GM23338 (cell line): ENCODE results near the gene FBXO38. TPM values are rescaled to one million over a fixed set of nuclear protein-coding genes. Genes with fewer than 3 reads are reported as not detected.
A peak's percentile ranks its signal among the peaks of the same experiment; 100 is the strongest.

Experiments
- ATAC-seq: fragments of 200-7000 bp; cut with Tn5 transposase; 3 replicates; pipeline ENCODE4 v1.9.1; 2020
- DNase-seq: peaks from one replicate; pipeline ENCODE4 v3.0.0-alpha.2; 2015; ENCODE audit warnings: low spot score
- H2AFZ ChIP-seq: fragments of 200-600 bp; sonication (generic); 2 replicates; pipeline ENCODE4 v1.8.0; 2016; ENCODE audit warnings: antibody characterized with exemption, mild to moderate bottlenecking, moderate library complexity
- H3F3A ChIP-seq: fragments of 200-600 bp; sonication (generic); replicated peaks from 2 replicates; pipeline ENCODE4 v1.8.0; 2017; ENCODE audit warnings: antibody characterized with exemption, mixed run types, low read depth
- H3K27ac ChIP-seq: fragments of 200-600 bp; sonication (generic); 2 replicates; pipeline ENCODE4 v1.6.1; 2016; ENCODE audit warnings: low read depth
- H3K27me3 ChIP-seq: fragments of 200-600 bp; sonication (generic); 2 replicates; pipeline ENCODE4 v1.8.0; 2016; ENCODE audit warnings: mild to moderate bottlenecking, mixed run types, moderate library complexity; ENCODE audit not compliant: insufficient read depth
- H3K36me3 ChIP-seq: fragments of 200-600 bp; sonication (generic); 2 replicates; pipeline ENCODE4 v1.8.0; 2016; ENCODE audit warnings: mild to moderate bottlenecking; ENCODE audit not compliant: insufficient read depth
- H3K4me1 ChIP-seq: fragments of 200-600 bp; sonication (generic); 2 replicates; pipeline ENCODE4 v1.8.0; 2016; ENCODE audit warnings: mild to moderate bottlenecking, moderate library complexity; ENCODE audit not compliant: insufficient read depth
- H3K4me2 ChIP-seq: fragments of 200-600 bp; sonication (generic); 2 replicates; pipeline ENCODE4 v1.7.1; 2017; ENCODE audit warnings: mixed run types
- H3K4me3 ChIP-seq: fragments of 200-600 bp; sonication (generic); 2 replicates; pipeline ENCODE4 v1.6.1; 2016; ENCODE audit warnings: mixed run types
- H3K79me2 ChIP-seq: fragments of 200-600 bp; sonication (generic); replicated peaks from 2 replicates; pipeline ENCODE4 v1.8.0; 2017; ENCODE audit warnings: mild to moderate bottlenecking; ENCODE audit not compliant: insufficient read depth
- H3K9me2 ChIP-seq: fragments of 200-600 bp; sonication (generic); 2 replicates; pipeline ENCODE4 v1.8.0; 2017; ENCODE audit not compliant: insufficient read depth
- H4K20me1 ChIP-seq: fragments of 200-600 bp; sonication (generic); replicated peaks from 2 replicates; pipeline ENCODE4 v1.8.0; 2017; ENCODE audit warnings: mild to moderate bottlenecking; ENCODE audit not compliant: insufficient read depth
- H3K27ac Mint-ChIP-seq: 2 replicates; pipeline ENCODE4 v1.8.0; 2020; ENCODE audit warnings: inconsistent platforms, mild to moderate bottlenecking, moderate library complexity, mixed read lengths
- H3K27me3 Mint-ChIP-seq: 3 replicates; pipeline ENCODE4 v1.8.0; 2022; ENCODE audit warnings: low read depth, mild to moderate bottlenecking, moderate library complexity, mixed read lengths, inconsistent platforms; ENCODE audit not compliant: insufficient read depth, poor library complexity
- H3K36me3 Mint-ChIP-seq: 3 replicates; pipeline ENCODE4 v1.8.0; 2021; ENCODE audit warnings: low read depth, mild to moderate bottlenecking, inconsistent platforms, moderate library complexity, mixed read lengths
- H3K4me1 Mint-ChIP-seq: 3 replicates; pipeline ENCODE4 v1.8.0; 2020; ENCODE audit warnings: mild to moderate bottlenecking, inconsistent platforms, mixed read lengths
- H3K4me3 Mint-ChIP-seq: 3 replicates; pipeline ENCODE4 v1.8.0; 2021; ENCODE audit warnings: moderate library complexity, mild to moderate bottlenecking, inconsistent platforms, mixed read lengths
- H3K9me3 Mint-ChIP-seq: 3 replicates; pipeline ENCODE4 v1.8.0; 2020; ENCODE audit warnings: moderate library complexity, mild to moderate bottlenecking, inconsistent platforms, mixed read lengths
- EZH2 ChIP-seq: fragments of 200-600 bp; sonication (generic); IDR thresholded peaks from one replicate; pipeline ENCODE4 v1.8.0; 2017; ENCODE audit warnings: antibody characterized with exemption, mild to moderate bottlenecking, low read depth; ENCODE audit not compliant: unreplicated experiment
- EZH2phosphoT487 ChIP-seq: fragments of 200-600 bp; sonication (generic); IDR thresholded peaks from one replicate; pipeline ENCODE4 v1.8.1; 2018; ENCODE audit warnings: antibody characterized with exemption; ENCODE audit not compliant: unreplicated experiment
- JUNB ChIP-seq: IDR thresholded peaks from one replicate; pipeline ENCODE4 v1.6.1; 2016; ENCODE audit warnings: antibody characterized with exemption; ENCODE audit not compliant: unreplicated experiment
- NANOG ChIP-seq: IDR thresholded peaks from 2 replicates; pipeline ENCODE4 v1.6.1; 2016; ENCODE audit warnings: antibody characterized with exemption, borderline replicate concordance
- POLR2AphosphoS5 ChIP-seq: IDR thresholded peaks from 2 replicates; pipeline ENCODE4 v1.6.1; 2016; ENCODE audit warnings: antibody characterized with exemption, low read depth
- ZNF114 ChIP-seq: fragments of 250-450 bp; sonication (Bioruptor Pico); IDR thresholded peaks from 2 replicates; pipeline ENCODE4 v1.5.0; 2020; ENCODE audit warnings: mild to moderate bottlenecking, moderate library complexity
- ZNF331 ChIP-seq: fragments of 250-450 bp; sonication (Bioruptor Pico); IDR thresholded peaks from 2 replicates; pipeline ENCODE4 v1.5.0; 2020; ENCODE audit warnings: low read depth, mild to moderate bottlenecking, moderate library complexity
- polyA plus RNA-seq: library from polyadenylated mRNA; unstranded; fragments of >200 nt; fragmentation: Nextera tagmentation; extraction: Ambion mirVana; gene quantifications from 2 replicates; pipeline ENCODE4 v1.2.1, GENCODE V29; 2016
- total RNA-seq: library from RNA; depleted of rRNA; stranded (reverse); fragments of >200 nt; shearing (Covaris generic); gene quantifications from 2 replicates; pipeline ENCODE4 v1.2.3, GENCODE V29; 2014
- TF ChIP-seq, protein P1 (sequence below), 2 experiments: fragments of 200-600 bp in 1 of 2; sonication (generic) in 1 of 2; conservative IDR thresholded peaks; 2 replicates each; pipeline versions ENCODE4 v1.5.1 to v1.6.1; 2016 to 2017; ENCODE audit warnings: antibody characterized with exemption in 2 of 2, low read depth in 2 of 2, mild to moderate bottlenecking in 2 of 2, moderate library complexity in 1 of 2

The FBXO38 gene
- total and polyA plus RNA-seq, 2 experiments from 2014 or later = 13.3 to 45.6 TPM

DNA sequence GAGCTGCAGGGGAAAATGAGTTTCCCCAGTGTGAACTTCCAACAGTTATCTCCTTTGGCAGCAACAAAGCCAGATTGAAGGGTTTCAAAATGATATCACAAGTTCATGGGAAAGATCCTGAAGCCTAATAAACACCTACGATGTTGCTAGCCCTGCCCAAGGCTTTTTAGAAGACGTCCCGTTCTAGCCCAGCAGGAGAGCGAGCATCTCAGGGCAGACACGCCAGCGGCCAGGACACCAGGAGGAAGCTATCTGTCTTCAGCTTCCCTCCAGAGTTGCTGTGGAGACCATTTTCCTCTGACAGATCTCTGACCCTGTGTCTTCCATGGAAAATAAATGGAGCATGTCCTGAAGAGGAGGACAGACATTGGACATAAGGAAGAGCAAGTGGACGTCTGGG, 98.4 kb downstream of the FBXO38 start:
- Mint-ChIP-seq H3K36me3 (no peaks in the 10 kb centered on the region), H3K4me3 (no peak overlapping the region), H3K9me3 (no peaks in the 10 kb centered on the region; the same call in 2 of the 3 replicates), H3K27me3 (no peaks in the 10 kb centered on the region), H3K4me1 (peaks cover 3% of the 10 kb centered on the region), H3K27ac (no peak overlapping the region)
- Histone ChIP-seq H3K36me3 (no peaks in the 10 kb centered on the region), H3K9me2 (no peaks in the 10 kb centered on the region), H2AFZ (peak overlapping the region; percentile 99), H3K27me3 (peaks cover 9% of the 10 kb centered on the region), H3K4me1 (peaks cover 8% of the 10 kb centered on the region; the same call in 1 of the 2 replicates), H3K27ac (no peak overlapping the region), H3K4me3 (no peak overlapping the region), H3F3A (no peaks in the 10 kb centered on the region), H3K4me2 (no peak overlapping the region), H4K20me1 (no peaks in the 10 kb centered on the region; the same call in 1 of the 2 replicates), H3K79me2 (no peaks in the 10 kb centered on the region)
- no peak for ATAC-seq
- DNase-seq = no peak
- TF ChIP-seq JUNB (no peak), ZNF331 (CRISPR knock-in tag) (no peak), POLR2AphosphoS5 (no peak), EZH2 (no peak)

DNA sequence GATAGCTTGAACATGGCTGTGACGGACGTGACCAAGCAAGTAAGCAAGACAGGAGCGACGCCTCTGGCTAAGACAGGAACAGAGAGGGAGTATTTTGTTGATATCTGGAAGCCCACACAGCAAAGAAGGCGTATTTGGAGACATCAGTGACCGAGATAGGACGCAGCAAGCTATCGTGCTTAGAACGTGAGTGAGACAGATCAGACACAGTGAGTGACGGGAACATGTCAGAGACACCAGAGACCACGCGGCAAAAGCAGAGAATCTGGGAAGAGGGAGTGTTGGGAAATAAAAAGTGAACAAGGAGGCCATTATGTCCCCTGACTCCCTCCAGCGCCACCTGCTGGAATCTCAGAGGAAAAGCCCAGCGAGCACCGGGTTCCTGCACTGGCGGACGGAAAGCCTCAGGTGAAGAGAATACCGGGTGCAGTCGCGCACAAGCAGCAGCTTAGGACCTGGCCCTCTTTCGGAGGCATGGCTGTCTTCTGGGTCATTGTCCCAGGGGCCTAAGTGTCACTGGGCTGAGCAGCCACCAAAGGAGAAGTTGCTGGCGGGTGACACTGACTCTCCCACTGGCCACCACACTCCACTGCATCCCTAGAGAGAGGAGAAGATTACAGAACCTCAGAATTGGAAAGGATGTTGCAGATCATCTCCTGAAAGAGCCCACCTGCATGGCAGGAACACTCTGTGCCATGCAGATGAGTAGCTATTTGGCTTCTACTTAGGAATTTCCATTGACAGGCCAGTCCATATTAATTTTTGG, 99.1 kb downstream of the FBXO38 start:
- no peak overlapping the region for H3K4me2 ChIP-seq
- no peak overlapping the region for H3K4me3 Mint-ChIP-seq
- no peaks in the 10 kb centered on the region; the same call in 2 of the 3 replicates for H3K9me3 Mint-ChIP-seq
- H3F3A ChIP-seq = no peaks in the 10 kb centered on the region
- ATAC-seq = peak; percentile 97
- no peaks in the 10 kb centered on the region for H3K36me3 Mint-ChIP-seq
- H3K9me2 ChIP-seq = no peaks in the 10 kb centered on the region
- peak overlapping the region; percentile 99 for H2AFZ ChIP-seq
- peaks cover 8% of the 10 kb centered on the region; the same call in 1 of the 2 replicates for H3K4me1 ChIP-seq
- H3K79me2 ChIP-seq = no peaks in the 10 kb centered on the region
- H4K20me1 ChIP-seq = no peaks in the 10 kb centered on the region; the same call in 1 of the 2 replicates
- peaks cover 16% of the 10 kb centered on the region for H3K27me3 ChIP-seq
- no peaks in the 10 kb centered on the region for H3K27me3 Mint-ChIP-seq
- H3K36me3 ChIP-seq = no peaks in the 10 kb centered on the region
- TF ChIP-seq NANOG = no peak
- TF ChIP-seq POLR2AphosphoS5 = no peak
- no peak for TF ChIP-seq EZH2phosphoT487
- TF ChIP-seq EZH2 = no peak
- TF ChIP-seq, protein P1, sequence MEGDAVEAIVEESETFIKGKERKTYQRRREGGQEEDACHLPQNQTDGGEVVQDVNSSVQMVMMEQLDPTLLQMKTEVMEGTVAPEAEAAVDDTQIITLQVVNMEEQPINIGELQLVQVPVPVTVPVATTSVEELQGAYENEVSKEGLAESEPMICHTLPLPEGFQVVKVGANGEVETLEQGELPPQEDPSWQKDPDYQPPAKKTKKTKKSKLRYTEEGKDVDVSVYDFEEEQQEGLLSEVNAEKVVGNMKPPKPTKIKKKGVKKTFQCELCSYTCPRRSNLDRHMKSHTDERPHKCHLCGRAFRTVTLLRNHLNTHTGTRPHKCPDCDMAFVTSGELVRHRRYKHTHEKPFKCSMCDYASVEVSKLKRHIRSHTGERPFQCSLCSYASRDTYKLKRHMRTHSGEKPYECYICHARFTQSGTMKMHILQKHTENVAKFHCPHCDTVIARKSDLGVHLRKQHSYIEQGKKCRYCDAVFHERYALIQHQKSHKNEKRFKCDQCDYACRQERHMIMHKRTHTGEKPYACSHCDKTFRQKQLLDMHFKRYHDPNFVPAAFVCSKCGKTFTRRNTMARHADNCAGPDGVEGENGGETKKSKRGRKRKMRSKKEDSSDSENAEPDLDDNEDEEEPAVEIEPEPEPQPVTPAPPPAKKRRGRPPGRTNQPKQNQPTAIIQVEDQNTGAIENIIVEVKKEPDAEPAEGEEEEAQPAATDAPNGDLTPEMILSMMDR (conservative IDR thresholded peaks at IDR 0.05; ENCODE audit: low read depth in 2 of 2) = peak; percentile 72 to 85
- no peak overlapping the region for H3K27ac ChIP-seq
- peaks cover 3% of the 10 kb centered on the region for H3K4me1 Mint-ChIP-seq
- H3K4me3 ChIP-seq = no peak overlapping the region
- DNase-seq = peak; percentile 87
- no peak overlapping the region for H3K27ac Mint-ChIP-seq

DNA sequence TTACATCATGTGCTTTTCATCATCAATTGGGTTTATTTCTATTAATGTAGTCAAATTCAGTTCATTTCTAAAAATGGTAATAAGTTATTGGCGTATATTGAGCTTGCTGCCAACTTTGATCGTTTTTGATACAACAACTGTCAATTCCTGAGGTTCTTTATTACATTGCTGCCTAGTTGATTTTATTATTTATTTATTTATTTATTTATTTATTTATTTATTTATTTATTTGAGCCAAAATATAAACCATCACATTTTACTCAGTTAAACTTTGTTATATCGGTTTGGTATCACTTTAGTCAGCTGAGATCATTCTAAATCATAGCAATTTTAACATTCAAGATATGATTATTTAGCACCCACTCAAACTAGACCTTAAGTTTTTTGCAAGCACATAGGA, 100.0 kb downstream of the FBXO38 start:
- no peaks in the 10 kb centered on the region for H3K36me3 Mint-ChIP-seq
- no peak overlapping the region for H3K4me3 Mint-ChIP-seq
- no peaks in the 10 kb centered on the region; the same call in 2 of the 3 replicates for H3K9me3 Mint-ChIP-seq
- Histone ChIP-seq H3K4me2 (no peak overlapping the region), H3K36me3 (no peaks in the 10 kb centered on the region), H3K79me2 (no peaks in the 10 kb centered on the region), H4K20me1 (no peaks in the 10 kb centered on the region; the same call in 1 of the 2 replicates), H3K4me3 (no peak overlapping the region), H3K27me3 (peaks cover 24% of the 10 kb centered on the region), H3K4me1 (peaks cover 8% of the 10 kb centered on the region; the same call in 1 of the 2 replicates), H3F3A (no peaks in the 10 kb centered on the region), H2AFZ (no peak overlapping the region), H3K9me2 (no peaks in the 10 kb centered on the region), H3K27ac (no peak overlapping the region)
- ATAC-seq (no peak), DNase-seq (no peak)
- H3K27me3 Mint-ChIP-seq = no peaks in the 10 kb centered on the region
- no peak overlapping the region for H3K27ac Mint-ChIP-seq
- H3K4me1 Mint-ChIP-seq = peaks cover 3% of the 10 kb centered on the region
- no peak for TF ChIP-seq POLR2AphosphoS5
- TF ChIP-seq, protein P1 (conservative IDR thresholded peaks at IDR 0.05; ENCODE audit: low read depth in 2 of 2) = no peak
- TF ChIP-seq ZNF331 (CRISPR knock-in tag) = no peak
- no peak for TF ChIP-seq ZNF114 (CRISPR knock-in tag)
